Measurements from ENCODE around the gene HEMGN.
A peak's percentile ranks its signal among the peaks of the same experiment; 100 is the strongest.
"Not testable (repeated sequence)": the region's sequence is repeated elsewhere in the genome, so short reads cannot be mapped to it uniquely, and the experiment has no call there.

HEMGN gene

GRCh38 chr9:97966493-97966892 lies 28.5 kb upstream of the HEMGN start:
- DNase-seq, result no peak

GRCh38 chr9:97964901-97965300 lies 26.9 kb upstream of the HEMGN start:
- no peak for DNase-seq

GRCh38 chr9:97963232-97963631 lies 25.3 kb upstream of the HEMGN start:
- no peak for DNase-seq

- no peak for DNase-seq
Measured at GRCh38 chr9:97962575-97962974, 24.6 kb upstream of the HEMGN start.

- DNase-seq, result no peak
Measured at GRCh38 chr9:97962136-97962535, 24.2 kb upstream of the HEMGN start.

- no peak for DNase-seq
Measured at GRCh38 chr9:97961361-97961760, 23.4 kb upstream of the HEMGN start.

GRCh38 chr9:97960678-97961328 lies 22.8 kb upstream of the HEMGN start:
- not testable (repeated sequence) for DNase-seq

GRCh38 chr9:97959585-97959984 lies 21.6 kb upstream of the HEMGN start:
- DNase-seq, result no peak

- DNase-seq, result peak in 1 of 58 donors; percentile 31
Measured at GRCh38 chr9:97958812-97959511, 21.0 kb upstream of the HEMGN start.

- no peak for DNase-seq
Measured at GRCh38 chr9:97956331-97956730, 18.4 kb upstream of the HEMGN start.

GRCh38 chr9:97954550-97954989 lies 16.6 kb upstream of the HEMGN start:
- DNase-seq, result no peak

- DNase-seq, result not testable (repeated sequence)
Measured at GRCh38 chr9:97950873-97951272, 12.9 kb upstream of the HEMGN start.

GRCh38 chr9:97947094-97947493 lies 9.1 kb upstream of the HEMGN start:
- DNase-seq, result not testable (repeated sequence)

- not testable (repeated sequence) for DNase-seq
Measured at GRCh38 chr9:97945470-97945869, 7.5 kb upstream of the HEMGN start.

GRCh38 chr9:97944612-97945011 lies 6.6 kb upstream of the HEMGN start:
- DNase-seq, result no peak

- DNase-seq, result no peak
Measured at GRCh38 chr9:97943308-97943855, 5.4 kb upstream of the HEMGN start.

- DNase-seq, result no peak
Measured at GRCh38 chr9:97941323-97941722, 3.4 kb upstream of the HEMGN start.

GRCh38 chr9:97940741-97941140 lies 2.8 kb upstream of the HEMGN start:
- DNase-seq, result no peak

GRCh38 chr9:97940233-97940632 lies 2.3 kb upstream of the HEMGN start:
- DNase-seq, result no peak

GRCh38 chr9:97936998-97937397 lies 974 bp downstream of the HEMGN start:
- DNase-seq, result no peak

GRCh38 chr9:97935276-97935675 lies 2.7 kb downstream of the HEMGN start:
- DNase-seq, result no peak

- peak in 7 of 58 donors; percentile 2 to 19 (median 9) for DNase-seq
Measured at GRCh38 chr9:97934321-97935115, 3.5 kb downstream of the HEMGN start.
